Mucosa of stomach (tissue), 1 donor: ENCODE measurements around the gene MAP3K3.

Source experiments
- H3K27me3 ChIP-seq: one replicate; pipeline ENCODE4 v1.7.0; 2013; ENCODE audit warnings: mild to moderate bottlenecking, low read length; ENCODE audit not compliant: control insufficient read depth, insufficient read depth
- H3K36me3 ChIP-seq: one replicate; pipeline ENCODE4 v1.7.0; 2013; ENCODE audit warnings: low read length; ENCODE audit not compliant: control insufficient read depth, insufficient read depth
- H3K4me1 ChIP-seq: one replicate; pipeline ENCODE4 v1.7.0; 2013; ENCODE audit warnings: mild to moderate bottlenecking, low read length; ENCODE audit not compliant: control insufficient read depth, insufficient read depth
- H3K4me3 ChIP-seq: one replicate; pipeline ENCODE4 v1.7.0; 2013; ENCODE audit warnings: low read length
- H3K9ac ChIP-seq: one replicate; pipeline ENCODE4 v1.7.0; 2013; ENCODE audit warnings: mild to moderate bottlenecking, low read length, moderate library complexity
- H3K9me3 ChIP-seq: one replicate; pipeline ENCODE4 v1.7.0; 2013; ENCODE audit warnings: mild to moderate bottlenecking, low read length, moderate library complexity; ENCODE audit not compliant: control insufficient read depth
- donor health status: Pancreatic carcinoma.

Gene MAP3K3

DNA sequence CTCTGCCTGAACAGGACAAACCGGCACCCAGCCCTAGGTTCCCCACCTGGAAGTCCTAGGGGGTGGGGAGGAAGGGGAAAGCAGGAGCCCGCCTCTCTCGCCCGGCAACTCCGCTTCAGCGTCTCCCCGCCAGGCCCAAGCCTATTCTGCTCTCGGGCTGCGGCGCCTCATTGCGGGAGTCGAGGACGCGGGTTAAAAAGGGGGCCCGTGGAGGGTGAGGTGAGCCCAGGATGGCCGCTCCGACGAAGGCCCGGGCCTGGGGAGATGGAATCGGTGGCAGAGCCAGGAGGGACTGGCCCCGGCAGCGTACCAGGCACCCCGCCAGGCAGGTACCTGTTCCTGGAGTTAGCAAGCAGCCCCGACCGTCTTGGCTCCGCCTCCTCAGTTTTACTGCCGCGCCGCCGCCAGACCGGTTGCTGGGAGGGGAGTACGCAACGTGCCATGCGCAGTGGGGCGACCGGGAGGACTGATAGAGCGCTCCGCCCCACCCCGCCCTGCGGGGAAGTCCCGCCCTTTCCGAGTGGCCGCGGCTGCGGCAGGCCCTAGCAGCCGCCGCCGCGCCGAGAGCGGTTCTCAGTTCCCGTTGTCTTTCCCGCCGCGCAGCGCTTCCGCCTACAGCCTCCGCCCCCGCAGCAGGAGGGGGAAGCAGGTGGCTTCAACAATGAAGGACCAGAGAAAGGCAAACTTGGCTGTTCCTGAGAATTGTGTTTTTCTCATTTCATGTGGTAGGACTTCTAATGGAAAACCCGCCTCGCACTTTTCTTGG lies 119.4 kb downstream of the MAP3K3 start, which contains the start of gene STRADA:
STRADA (minus strand) TSS at position 392 of the 766 bp plus-strand sequence. CDS start 13,430 bp downstream, outside the sequence.
- peaks cover 6% of the 10 kb centered on the region for H3K4me1 ChIP-seq
- H3K4me3 ChIP-seq = peak within 1 kb of the TSS; percentile 70
- no peaks in the 10 kb centered on the region for H3K9me3 ChIP-seq
- H3K9ac ChIP-seq = peak within 1 kb of the TSS; percentile 88
- no peaks in the 10 kb centered on the region for H3K36me3 ChIP-seq
- H3K27me3 ChIP-seq = no peaks in the 10 kb centered on the region
